ENCODE results near the gene PRKCZ.
"Not testable (repeated sequence)": the region's sequence is repeated elsewhere in the genome, so short reads cannot be mapped to it uniquely, and the experiment has no call there.

PRKCZ gene

DNA sequence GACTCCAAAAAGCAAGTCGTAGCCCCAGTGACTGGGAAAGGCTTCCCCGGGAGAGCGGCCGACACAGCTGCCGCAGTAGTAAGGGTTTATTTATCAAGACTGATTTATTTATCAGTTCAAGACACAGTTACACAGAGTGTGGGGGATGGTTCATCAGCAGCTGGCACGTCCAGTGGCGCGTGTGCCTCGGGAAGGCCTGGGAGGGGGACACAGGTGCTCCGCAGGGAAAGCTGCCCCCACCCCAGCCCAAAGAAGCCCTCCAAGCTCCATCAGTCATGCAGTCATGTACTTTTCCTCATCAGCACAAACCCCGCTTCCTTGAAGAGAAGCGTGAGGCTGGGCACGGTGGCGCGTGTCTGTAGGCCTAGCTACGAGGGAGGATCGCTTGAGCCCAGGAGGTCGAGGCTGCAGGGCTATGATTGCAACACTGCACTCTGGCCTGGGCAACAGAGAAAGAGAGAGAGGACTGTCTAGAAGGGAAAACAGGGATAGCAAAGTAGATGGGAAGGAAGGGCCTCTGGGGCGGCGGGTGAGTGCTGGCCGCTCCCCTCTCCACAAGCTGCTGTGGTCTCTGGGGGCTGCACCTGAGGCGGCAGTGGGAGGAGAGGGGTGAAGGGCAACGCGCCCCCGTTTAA, 53.2 kb downstream of the PRKCZ start:
- no peak for DNase-seq (ENCODE audit: low spot score)

DNA sequence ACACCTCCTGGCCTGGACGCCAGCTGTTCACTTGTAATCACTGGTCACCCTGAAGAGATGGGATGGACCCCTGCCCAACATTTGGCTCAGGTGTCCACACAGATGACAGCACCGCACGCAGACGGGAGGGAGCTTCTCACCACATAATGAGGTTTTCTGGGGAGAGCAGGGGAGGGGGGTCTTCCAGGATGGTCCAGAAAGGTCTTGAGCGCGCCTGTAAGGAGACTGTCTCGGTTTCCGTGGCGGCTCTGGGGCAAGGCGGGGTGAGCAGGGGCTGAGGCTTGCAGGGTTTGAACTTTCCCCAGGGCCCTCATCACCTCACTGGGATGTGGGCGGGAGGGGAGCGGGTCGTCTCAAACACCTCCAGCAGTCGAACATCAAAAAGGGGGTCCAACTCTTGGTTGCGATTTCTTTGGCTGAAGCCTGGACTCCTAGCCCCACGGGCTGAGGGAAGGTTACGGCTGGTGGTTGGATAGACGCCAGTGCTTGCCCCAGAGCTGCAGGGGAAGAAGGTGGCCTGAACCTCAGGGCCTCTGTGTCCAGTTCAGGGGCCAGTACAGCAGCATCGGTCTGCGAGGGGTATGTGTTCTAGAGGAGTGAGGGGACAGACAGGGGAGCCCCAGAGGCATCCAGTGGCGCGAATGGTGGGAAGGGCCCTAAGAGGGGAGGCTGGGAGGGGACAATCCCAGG, 53.8 kb downstream of the PRKCZ start:
- no peak for DNase-seq (ENCODE audit: low spot score)

DNA sequence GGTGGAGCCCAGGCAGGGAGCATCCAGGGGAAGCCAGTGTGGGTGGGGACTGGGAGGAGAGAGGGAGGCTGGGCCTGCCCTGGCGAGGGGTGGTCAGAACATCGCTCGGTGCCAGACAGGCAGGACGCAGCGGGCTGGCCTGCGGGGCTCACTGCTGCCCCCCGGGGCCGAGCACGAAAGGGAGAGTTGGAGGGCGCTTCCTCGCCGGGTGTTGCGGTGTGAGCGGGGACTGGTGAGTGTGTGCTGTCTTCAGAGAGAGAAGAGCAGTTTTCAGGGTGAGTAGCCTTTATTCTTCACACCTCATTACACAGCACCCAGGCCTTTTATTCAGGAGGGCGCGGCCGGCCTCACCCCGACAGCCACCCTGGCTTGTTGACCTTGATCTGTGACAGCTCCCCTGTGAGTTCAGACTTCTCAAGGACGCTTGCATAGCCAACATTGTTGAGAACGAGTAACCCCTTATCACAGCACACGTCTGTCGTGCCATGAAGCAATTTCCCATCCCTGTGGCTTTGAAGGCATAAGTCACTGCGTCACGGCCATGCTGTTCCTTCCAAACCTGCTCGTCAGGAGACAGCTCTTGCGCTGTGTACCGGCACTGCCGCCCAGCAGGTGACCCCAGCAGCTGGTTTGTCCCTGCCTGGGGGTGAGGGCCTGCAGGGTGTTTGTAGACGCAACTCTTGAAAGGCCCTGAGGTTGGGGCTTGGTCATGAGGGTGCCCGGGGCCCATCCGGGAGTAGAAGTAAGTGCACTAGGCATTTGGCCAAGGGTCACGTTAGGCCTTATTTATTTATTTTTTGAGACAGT, 54.6 kb downstream of the PRKCZ start:
- DNase-seq (ENCODE audit: low spot score), result no peak

DNA sequence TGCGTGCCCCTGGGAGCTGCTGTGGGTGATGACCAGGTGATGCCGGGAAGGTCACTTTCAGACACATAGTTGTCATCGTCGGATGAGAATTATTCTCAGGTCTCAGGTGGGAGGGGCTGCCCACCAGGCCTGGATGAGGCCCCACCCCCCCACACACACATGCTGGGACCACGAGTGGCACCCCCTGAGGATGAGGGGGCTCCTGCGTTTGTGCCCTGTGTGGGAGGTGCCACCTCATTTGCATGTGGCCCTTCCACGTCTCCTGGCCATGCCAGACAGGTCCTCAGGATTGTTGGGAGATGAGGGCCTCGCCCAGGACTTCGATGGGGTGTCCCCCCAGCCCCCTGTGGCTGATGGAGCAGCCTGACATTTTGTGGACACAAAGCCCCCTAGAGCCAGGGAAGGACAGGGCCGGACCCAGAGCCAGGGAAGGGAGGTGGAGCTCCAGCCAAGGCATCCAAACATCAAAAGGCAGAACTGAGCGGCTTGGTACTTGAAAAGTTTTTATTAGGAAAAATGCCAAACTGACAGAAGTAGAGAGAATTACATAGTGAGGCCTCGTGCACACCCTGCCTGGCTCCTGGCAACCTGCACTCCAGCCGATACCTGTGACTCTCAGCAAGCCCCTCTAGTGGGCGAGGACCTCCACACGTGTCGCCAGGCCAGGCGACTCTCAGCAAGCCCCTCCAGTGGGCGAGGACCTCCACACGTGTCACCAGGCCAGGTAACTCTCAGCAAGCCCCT, 55.7 kb downstream of the PRKCZ start:
- no peak for DNase-seq (ENCODE audit: low spot score)

DNA sequence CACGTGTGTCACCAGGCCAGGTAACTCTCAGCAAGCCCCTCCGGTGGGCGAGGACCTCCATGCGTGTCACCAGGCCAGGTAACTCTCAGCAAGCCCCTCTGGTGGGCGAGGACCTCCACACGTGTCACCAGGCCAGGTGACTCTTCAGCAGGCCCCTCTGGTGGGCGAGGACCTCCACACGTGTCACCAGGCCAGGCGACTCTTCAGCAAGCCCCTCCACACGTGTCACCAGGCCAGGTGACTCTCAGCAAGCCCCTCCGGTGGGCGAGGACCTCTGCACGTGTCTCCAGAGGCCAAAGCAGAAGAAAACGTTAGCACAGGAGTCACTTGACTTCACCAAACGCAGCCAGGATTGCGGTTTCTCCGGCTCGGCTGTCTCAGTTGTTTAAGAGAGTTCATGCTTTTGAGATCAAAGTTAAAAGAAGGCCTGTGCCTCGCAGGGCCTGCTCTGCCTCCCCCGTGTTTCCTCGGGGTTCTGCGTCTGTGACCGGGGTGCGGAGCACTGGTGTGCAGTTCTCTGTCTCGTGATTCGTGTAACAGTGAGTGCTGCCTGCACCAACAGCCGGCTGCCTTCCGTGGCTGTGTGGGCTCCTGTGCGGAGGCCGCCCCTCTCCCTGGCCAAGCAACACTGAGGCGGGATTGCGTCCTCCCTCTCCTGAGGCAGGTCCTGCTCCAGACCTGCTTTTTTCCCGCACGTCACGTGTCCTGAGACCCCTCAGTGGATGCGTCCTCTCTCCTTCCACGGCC, 56.6 kb downstream of the PRKCZ start:
- DNase-seq (ENCODE audit: low spot score), result no peak

DNA sequence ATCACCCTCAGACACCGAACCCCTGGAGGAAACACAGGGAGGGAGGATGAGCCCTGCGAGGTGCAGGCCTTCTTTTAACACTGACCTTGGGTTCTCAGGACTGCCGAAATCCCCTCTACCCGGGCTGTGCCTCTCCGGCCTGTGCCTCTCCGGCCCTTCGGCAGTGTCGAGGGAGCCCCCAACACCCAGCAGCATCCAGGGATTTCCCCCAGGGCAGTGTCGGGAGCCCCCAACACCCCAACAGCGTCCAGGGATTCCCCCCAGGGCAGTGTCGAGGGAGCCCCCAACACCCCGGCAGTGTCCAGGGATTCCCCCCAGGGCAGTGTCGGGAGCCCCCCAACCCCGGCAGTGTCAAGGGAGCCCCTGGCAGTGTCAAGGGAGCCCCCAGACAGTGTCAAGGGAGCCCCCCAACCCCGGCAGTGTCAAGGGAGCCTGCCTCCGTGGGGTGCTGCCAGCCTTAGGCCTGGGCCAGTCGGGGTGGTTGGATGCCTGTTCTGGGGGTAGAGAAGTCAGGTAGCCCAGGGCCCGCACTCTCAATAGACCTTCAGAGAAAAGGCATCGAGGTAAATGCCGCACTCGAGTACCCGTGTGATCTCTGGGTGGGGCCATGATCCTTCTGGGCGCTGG, 57.5 kb downstream of the PRKCZ start:
- no peak for DNase-seq (ENCODE audit: low spot score)

DNA sequence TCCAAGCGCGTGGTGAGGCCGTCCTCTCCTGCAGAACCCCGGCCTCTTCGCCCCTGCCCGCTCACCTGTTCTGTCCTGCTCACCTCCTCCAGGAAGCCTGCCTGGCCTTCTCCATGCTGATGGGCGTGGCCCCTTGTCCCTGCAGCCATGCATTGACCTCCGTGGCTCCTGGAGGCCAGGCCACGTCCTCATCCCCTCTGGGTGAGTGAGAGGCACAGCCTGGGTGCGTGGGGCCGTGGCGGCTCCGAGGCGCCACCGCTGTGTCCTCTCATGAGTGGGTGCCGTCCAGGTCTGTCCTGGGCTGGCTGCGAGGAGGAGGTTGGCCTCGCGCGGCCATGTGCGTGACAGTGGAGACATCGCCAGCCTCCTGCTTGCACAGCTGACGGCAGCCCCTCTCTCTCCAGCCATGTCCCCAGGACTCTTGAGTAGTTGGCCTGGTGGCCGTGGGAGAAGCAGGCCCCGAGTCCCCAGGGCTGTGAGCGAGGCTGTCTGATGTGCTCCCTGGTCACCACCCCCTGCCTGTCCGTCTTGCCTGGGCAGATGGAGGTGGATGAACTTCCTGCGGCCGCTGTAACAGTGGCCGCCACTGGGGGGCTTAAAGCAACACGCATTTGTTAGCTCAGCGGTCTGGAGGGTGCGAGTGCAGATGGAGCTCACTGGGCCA, 58.1 kb downstream of the PRKCZ start:
- DNase-seq (ENCODE audit: low spot score), result no peak

DNA sequence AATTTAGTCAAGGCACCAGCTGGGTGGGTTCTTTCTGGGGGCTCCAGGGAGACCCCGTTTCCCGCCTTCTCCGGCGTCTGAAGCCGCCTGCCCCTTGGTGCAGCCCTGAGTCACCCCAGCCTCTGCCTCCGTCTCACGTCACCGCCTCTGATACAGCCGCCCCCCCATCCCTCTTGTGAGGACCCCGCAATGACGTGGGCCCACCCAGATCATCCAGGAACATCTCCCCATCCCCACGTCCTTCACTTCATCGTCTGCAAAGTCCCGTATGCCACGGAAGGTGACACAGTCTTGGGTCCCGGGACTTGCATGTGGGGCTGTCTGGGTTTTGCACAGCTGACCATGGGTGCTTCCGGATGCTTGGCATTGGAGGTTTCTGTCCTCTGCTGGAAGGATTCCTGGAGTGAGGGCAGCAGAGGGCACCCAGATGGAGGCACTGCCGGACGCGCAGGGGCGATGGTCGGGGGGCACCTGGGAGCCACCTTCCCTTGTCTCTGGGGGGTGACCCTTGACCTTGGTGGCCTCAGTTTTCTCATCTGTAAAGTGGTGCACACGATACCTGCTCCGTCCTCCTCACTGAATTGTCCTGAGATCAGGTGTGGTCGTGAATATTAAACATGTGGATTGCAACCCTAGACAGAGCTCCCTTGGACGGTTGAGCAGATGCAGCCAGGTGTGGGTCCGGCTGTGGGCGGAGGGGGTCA, 58.8 kb downstream of the PRKCZ start:
- DNase-seq (ENCODE audit: low spot score), result no peak

DNA sequence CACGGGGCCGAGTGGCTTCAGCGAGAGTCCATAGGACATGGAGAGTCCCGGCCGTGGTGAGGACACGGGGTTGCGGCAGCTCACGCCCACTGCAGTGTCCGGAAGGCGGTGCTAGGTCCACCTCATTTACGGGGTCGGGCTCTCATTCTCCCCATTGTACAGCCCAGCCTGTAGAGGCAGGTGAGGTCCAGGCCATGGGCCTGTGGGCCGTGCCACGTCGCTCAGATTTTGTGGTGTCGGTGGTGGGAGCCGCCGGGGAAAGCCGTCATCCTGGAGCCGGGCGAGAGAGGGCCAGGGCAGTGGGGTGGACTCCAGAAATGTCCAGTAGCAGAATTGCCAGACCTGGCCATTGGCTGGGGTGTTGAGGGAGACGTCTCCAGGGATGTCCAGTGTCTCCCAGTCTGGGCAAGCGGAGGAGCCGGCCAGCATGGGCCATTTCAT, 59.4 kb downstream of the PRKCZ start:
- DNase-seq (ENCODE audit: low spot score), result no peak

DNA sequence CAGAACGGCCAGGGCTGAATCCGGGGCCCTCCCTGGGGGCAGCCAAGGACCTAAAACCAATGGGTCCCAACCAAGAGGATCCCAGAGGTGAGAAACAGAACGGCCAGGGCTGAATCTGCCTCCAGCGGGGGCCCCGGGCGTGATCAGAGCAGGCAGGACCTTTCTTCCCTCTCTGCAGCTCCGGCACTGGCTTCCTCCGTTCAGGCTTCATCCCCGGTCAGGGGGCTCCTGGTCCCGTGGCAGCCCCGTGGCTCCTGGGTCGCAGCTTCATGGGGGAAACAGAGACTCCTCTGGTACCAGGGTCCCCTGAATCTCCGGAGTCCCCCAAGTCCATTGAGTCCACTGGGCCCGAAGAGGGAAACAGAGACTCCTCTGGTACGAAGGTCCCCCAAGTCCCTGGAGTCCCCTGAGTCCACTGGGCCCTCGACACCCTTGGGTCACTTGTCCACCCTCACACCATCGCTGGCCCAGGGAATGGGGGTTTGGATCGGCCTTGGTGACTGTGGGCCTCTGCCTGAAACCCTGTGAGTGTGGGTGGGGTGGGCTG, 60.1 kb downstream of the PRKCZ start:
- no peak for DNase-seq (ENCODE audit: low spot score)

DNA sequence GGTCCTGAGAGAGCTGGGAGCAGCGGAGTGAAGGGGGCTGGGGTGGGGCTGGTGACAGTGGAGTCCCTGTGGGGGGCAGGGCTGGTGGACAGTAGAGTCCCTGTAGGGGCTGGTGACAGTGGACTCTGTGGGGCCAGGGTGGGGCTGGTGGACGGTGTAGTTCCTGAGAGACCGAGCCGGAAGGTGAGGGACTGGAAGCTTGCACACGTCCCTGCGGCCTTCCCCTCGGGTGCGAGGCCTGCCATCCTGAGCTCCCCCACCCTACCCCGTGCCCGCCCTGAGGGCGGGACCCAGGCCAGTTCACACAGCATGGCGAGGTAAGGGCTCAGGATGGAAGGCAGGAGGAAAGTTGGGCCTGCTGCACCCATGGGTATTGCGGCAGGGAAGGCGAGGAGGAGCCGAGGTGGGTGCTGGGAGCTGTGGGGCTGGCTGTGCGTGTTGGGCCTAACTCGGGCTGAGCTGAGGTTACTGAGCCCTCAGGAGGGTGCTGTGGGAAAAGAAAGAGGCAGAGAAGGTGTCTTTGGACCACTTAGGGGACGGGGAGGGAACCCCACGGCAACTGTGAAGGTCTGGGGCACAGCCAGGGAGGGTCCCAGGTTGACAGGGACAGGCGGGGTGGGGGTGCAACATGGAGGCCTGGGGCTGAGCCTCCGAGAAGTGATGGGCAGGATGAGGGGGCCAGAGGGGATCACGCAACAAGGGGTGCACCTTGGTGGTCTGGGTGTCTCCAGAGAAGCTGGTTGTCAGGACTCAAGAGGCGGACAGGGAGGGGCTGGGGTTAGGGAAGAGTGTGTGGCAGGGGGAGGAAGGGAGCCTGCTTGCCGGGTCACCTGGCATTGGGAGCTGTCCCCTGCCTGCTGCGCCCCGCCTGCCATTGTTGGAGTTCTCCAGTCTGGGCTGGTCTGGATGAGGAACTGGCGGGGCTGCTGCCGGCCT, 60.8 kb downstream of the PRKCZ start:
- no peak for DNase-seq (ENCODE audit: low spot score)

DNA sequence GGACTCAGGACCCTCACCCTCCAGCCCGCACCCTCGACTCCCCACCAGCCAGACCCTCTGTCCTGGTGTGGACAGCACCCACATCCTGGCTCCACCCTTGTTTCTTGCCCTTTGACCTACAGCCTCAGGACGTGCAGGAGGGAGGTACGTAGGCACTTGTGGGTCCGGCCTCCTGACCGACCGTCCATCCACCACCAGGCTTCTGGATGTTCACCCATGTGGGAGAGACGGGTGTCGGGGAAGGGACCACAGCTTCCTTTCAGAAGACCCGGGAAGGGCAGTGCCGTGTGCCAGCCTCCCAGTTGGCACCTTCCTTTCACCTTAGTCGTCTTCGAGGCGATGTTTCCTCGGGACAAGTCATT, 61.4 kb downstream of the PRKCZ start:
- DNase-seq (ENCODE audit: low spot score), result no peak

DNA sequence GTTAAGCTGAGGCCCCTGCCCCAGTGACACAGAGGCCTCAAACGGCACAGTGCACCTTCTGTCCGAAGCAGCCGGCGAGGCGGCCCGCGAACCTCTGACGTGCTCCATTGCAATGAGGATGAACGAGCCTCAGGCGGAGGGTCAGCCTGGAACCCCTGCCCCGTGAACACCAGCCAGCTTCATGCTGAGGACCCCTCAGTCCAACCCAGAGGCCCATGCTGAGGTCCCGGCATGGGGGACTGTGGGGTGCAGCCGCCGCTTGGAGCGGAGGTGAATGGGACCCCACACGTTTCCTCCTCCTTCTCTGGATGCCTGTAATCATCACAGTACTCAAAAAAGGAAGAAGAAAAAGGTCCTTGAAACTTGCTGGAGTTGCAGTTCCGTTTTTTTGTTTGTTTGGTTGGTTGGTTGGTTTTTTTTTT, 62.1 kb downstream of the PRKCZ start:
- no peak for DNase-seq (ENCODE audit: low spot score)

DNA sequence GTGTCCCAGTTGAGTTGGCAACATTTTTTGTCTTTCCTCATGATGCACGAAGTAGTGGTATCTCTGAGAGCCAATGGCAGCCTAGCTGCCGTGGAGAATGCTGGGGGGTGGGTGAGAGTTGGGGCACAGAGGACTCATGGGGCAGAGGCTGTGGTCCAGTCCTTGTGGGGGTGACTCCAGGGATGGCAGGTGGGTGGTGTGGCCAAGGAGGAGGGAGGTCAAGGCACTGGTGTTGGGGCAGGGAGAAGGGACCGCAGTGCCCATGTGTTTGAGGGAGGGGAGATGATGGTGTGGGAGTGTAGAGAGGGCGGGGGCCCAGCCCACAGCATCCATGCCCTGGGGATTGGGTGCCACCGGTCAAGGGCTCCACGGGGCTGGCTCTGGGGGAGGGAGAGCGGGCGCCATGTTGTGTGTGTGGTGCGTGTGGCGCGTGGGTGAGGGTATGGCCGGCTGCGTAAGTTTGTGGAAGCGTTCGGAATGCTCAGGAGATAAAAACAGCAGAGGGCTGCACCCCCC, 63.5 kb downstream of the PRKCZ start:
- DNase-seq (ENCODE audit: low spot score), result no peak

DNA sequence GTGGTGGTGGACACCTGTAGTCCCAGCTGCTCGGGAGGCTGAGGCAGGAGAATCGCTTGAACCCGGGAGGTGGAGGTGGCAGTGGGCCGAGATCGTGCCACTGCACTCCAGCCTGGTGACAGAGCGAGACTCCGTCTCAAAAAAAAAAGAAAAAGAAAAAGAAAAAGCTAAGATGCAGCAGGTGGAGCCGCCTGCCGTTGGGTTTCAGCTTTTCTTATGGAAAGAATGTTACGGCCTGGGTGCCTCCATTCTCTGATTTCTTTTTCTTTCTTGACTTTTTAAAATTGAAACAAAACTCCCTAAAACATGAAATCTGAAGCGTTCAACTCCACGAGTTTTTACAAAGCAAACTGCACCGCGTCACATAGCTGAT, 64.4 kb downstream of the PRKCZ start:
- not testable (repeated sequence) for DNase-seq (ENCODE audit: low spot score)

DNA sequence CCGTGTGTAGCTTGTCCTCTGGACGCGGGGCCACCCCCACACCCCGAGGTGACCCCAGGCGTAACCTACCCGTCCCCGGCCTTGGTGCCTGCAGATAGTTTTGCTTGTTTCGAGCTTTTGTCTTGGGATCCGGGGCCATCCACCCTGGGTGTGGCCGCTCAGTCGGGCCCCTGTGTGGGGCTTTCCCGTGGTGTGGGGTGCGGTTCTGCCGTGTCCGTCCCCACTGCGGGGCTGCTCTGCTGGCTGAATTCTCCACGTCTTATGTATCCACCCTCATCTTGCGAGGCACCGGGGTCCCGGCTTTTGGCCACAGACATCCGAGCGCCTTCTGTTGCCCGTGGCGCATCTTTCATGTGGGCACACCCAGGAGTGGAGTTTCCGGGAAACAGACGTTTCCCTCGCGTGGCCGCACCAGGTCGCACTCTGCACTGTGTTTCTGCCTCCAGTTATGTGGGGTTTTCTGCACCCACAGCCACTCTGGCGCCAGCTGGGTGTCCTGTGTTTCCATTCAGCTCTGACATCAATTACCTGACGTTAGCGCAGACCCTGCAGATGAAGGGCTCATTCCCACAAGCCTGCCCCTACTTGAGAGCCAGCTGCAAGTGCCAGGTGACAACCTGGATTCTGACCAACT, 64.9 kb downstream of the PRKCZ start:
- no peak for DNase-seq (ENCODE audit: low spot score)

DNA sequence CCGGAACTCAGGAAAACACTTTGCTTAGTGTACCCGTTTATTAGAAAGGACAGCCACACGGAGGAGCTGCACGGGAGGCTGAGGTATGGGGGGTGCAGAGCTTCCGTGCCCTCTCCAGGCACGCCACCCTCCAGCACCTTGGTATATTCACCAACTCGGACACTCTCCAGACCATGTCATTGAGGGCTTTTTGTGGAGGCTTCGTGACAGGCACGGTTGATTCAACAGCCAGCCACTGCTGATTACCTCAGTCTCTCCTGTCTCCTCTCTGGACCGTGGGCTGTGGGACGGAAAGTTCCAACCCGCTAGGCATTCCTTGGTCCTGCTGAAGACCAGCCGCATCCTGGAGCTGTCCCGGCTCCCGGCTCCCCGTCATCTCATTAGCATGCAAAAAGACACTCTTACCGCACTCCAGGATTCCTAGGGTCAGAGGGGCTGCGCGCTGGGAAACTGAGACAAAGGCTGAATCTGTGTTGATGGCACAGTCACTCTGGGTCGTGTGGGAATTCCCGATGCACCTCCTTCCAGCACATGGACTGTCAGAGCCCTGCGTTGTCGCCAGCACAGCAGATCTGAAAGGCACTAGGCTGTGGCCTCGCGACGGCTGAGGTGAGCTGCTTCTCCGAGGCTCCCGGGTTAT, 65.6 kb downstream of the PRKCZ start:
- no peak for DNase-seq (ENCODE audit: low spot score)

Data from putamen (tissue), 1 donor.